GM18498 (cell line): ENCODE data around the gene LRFN4.

Experiments
- ATAC-seq: cut with Tn5 transposase; IDR thresholded peaks from one replicate; pipeline ENCODE4 v1.9.1; 2021; ENCODE audit warnings: mild to moderate bottlenecking, moderate library complexity; ENCODE audit not compliant: unreplicated experiment

LRFN4 gene

DNA sequence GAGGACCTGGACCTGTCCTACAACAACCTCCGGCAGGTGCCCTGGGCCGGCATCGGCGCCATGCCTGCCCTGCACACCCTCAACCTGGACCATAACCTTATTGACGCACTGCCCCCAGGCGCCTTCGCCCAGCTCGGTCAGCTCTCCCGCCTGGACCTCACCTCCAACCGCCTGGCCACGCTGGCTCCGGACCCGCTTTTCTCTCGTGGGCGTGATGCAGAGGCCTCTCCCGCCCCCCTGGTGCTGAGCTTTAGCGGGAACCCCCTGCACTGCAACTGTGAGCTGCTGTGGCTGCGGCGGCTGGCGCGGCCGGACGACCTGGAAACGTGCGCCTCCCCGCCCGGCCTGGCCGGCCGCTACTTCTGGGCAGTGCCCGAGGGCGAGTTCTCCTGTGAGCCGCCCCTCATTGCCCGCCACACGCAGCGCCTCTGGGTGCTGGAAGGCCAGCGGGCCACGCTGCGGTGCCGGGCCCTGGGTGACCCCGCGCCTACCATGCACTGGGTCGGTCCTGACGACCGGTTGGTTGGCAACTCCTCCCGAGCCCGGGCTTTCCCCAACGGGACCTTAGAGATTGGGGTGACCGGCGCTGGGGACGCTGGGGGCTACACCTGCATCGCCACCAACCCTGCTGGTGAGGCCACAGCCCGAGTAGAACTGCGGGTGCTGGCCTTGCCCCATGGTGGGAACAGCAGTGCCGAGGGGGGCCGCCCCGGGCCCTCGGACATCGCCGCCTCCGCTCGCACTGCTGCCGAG lies 1.5 kb downstream of the LRFN4 start:
- no peak for ATAC-seq

- ATAC-seq: no peak
Observed at GRCh38 chr11:66858939-66859685, 2.2 kb downstream of the LRFN4 start.

DNA sequence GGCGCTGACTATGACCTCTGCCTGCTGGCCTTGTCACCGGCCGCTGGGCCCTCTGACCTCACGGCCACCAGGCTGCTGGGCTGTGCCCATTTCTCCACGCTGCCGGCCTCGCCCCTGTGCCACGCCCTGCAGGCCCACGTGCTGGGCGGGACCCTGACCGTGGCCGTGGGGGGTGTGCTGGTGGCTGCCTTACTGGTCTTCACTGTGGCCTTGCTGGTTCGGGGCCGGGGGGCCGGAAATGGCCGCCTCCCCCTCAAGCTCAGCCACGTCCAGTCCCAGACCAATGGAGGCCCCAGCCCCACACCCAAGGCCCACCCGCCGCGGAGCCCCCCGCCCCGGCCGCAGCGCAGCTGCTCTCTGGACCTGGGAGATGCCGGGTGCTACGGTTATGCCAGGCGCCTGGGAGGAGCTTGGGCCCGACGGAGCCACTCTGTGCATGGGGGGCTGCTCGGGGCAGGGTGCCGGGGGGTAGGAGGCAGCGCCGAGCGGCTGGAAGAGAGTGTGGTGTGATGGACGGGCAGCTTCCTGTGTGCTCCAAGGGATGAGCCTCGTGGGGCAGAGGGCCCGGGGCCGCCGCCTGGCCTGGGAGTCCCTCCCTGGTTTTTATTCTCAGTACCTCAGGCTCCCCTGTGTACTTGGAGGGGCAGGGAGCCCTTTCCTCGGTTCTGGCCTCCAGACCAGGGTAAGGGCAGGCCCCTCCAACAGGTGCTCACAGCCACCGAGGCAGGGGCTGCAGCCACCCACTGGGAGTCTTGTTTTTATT lies 3.0 kb downstream of the LRFN4 start:
- no peak for ATAC-seq

DNA sequence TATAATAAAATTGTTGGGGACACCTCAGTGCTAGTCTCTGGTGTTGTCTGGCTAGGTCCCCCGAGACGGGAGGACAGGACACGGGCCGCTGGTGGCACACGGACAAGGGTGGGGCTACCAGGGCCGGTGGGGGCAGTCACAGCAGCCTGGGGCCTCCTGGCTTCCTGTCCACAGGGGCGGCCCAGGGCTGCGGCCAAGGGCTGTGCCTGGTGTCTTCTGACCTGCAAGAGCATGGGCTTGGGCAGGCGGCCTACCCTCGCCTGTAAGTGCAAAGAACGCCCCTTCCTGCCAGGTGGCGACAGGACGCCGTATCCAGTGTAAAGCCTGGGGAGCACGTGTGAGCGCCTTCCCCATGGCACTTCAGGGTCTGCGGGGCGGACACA lies 3.6 kb downstream of the LRFN4 start:
- no peak for ATAC-seq

DNA sequence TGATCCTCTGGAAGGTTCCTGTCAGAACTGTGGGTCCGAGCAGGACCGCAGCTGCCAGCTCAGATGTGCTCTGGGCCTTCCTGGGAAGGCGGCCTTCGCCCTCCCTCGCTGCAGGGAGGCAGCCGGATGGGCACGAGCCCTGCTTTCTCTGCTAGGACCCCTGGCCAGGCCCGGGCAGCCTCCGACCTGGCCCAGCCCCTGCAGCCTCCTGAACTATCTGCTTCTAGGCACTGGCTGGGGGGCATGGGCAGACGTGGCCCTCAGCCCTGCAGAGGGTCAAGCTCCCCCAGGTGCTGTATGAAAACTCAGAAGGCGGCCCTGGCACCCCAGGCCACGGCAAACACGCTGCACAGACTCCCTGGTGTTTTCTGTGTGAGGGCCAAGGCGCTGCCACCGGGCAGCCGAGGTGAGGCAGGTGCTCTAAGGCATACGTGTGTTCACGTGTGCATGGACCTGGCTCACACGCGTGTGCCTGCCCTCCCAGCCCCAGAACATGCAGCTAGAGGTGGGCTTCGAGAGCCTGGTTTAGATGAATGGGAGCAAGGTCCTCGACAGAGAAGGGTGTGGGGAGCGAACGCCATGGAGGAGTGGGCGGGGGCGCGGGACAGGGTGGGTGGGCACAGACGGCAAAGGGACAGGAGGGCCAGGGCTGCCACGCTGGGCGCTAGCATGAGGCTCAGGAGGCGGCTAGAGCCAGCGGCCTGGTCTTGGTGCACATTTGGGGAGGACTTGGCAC lies 4.3 kb downstream of the LRFN4 start:
- ATAC-seq: no peak

- no peak for ATAC-seq
Observed at GRCh38 chr11:66861774-66862558, 5.1 kb downstream of the LRFN4 start.

- ATAC-seq: no peak
Observed at GRCh38 chr11:66862559-66863037, 5.7 kb downstream of the LRFN4 start.

GRCh38 chr11:66863428-66864125 lies 6.7 kb downstream of the LRFN4 start:
- ATAC-seq: no peak

GRCh38 chr11:66864172-66864901 lies 7.5 kb downstream of the LRFN4 start:
- no peak for ATAC-seq

- no peak for ATAC-seq
Observed at GRCh38 chr11:66864924-66865697, 8.2 kb downstream of the LRFN4 start.

GRCh38 chr11:66866007-66866406 lies 9.1 kb downstream of the LRFN4 start:
- no peak for ATAC-seq

GRCh38 chr11:66866511-66866986 lies 9.7 kb downstream of the LRFN4 start:
- ATAC-seq: no peak

DNA sequence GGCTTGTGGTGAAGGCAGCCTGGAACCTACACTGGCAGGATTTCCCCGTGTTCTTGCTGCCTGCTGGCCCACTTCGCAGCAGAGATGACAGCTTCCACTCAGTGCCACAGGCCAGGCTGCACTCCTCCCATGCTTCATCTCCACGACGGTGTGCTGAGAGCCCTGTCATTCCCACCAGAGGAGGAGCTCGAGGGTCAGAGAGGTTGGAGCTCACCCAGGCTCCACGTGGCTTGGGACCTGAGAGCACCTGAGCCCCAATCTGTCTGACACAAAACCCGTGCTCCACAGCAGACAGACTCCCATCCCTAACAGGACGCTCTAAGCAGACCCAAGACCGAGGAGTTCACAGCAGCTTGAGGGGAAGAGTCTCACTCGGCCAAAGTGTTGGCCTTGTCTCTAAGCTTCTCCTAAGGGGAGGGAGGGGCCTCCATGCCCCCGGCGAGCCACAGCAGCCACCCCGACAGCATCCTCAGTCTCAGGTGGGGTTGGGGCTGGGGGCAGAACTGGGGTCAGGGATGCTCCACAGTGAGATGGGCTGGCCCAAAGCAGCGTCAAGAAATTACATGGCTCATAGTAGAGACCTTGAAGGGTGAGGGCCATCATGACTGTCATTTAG lies 10.7 kb downstream of the LRFN4 start:
- no peak for ATAC-seq

DNA sequence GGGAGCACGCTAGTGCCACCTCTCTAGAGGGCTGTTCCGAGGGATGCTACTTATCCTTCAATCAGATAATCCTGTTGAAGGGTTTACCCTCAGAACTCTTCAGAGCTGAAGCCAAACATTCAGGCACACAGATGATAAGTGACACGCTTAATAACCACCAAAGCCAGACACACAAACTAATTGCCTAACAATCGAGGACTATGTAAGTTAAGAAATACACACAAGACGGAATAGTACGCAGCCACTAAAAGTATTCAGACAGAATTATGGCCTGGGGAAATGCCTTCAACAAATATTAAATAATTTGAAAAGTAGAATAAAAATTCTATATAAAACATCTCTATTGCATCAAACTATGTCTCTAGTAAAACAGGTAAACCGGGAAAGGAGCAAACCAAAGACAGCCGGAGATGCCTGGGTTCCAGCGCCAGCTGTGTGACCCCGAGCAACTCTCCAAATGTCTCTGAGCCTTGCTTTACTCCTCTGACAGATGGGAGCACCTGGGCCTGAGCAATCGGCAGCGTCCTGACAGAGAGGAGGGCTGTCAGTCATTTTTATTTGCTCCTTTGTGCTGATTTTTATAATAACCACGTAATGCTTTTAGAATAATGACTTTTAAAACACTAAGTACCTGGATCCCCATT lies 11.3 kb downstream of the LRFN4 start:
- no peak for ATAC-seq

GRCh38 chr11:66868726-66869566 lies 12.1 kb downstream of the LRFN4 start:
- ATAC-seq: peak; percentile 73

- ATAC-seq: no peak
Observed at GRCh38 chr11:66869567-66869870, 12.7 kb downstream of the LRFN4 start.
